NCI-H2227 (cell line): ENCODE measurements around the gene TSKU.

Experiments used
- DNase-seq: peaks from one replicate; lab custom pipeline; 2025; ENCODE audit not compliant: unreplicated experiment; lab: John Stamatoyannopoulos, UW

Gene TSKU

GRCh38 chr11:76769645-76770586 is 13.2 kb upstream of the TSKU start:
- DNase-seq: no peak

- DNase-seq: no peak
Measured at GRCh38 chr11:76770642-76771445, 12.3 kb upstream of the TSKU start.

GRCh38 chr11:76771446-76772099 is 11.6 kb upstream of the TSKU start:
- DNase-seq: no peak

- DNase-seq: no peak
Measured at GRCh38 chr11:76772100-76772782, 10.9 kb upstream of the TSKU start.

GRCh38 chr11:76772783-76773106 is 10.4 kb upstream of the TSKU start:
- no peak for DNase-seq

GRCh38 chr11:76773921-76774361 is 9.2 kb upstream of the TSKU start:
- no peak for DNase-seq

- no peak for DNase-seq
Measured at GRCh38 chr11:76776472-76776871, 6.7 kb upstream of the TSKU start.

GRCh38 chr11:76777305-76777704 is 5.9 kb upstream of the TSKU start:
- DNase-seq: no peak

- DNase-seq: no peak
Measured at GRCh38 chr11:76777876-76778275, 5.3 kb upstream of the TSKU start.

GRCh38 chr11:76778874-76779273 is 4.3 kb upstream of the TSKU start:
- DNase-seq: no peak

- DNase-seq: no peak
Measured at GRCh38 chr11:76781046-76781801, 1.9 kb upstream of the TSKU start.

- no peak for DNase-seq
Measured at GRCh38 chr11:76781807-76782530, 1.2 kb upstream of the TSKU start.

- peak; percentile 96 for DNase-seq
Measured at GRCh38 chr11:76782531-76783293, 444 bp upstream of the TSKU start.

- DNase-seq: peak; percentile 67
Measured at GRCh38 chr11:76783896-76784813, 999 bp downstream of the TSKU start.

- no peak for DNase-seq
Measured at GRCh38 chr11:76785513-76785912, 2.4 kb downstream of the TSKU start.

- DNase-seq: no peak
Measured at GRCh38 chr11:76786016-76786415, 2.9 kb downstream of the TSKU start.

- DNase-seq: no peak
Measured at GRCh38 chr11:76786441-76787014, 3.4 kb downstream of the TSKU start.
